Left ventricle myocardium inferior (tissue), 1 donor: ENCODE measurements around the gene ASPHD2. TPM values are rescaled to one million over a fixed set of nuclear protein-coding genes. Genes with fewer than 3 reads are reported as not detected.

ENCODE experiments used
- DNase-seq: peaks from one replicate; pipeline ENCODE4 v3.0.0-alpha.2; 2020
- H3K27ac ChIP-seq: fragments of 200-600 bp; replicated peaks from 2 replicates; pipeline ENCODE4 v1.8.0; 2021
- H3K27me3 ChIP-seq: fragments of 200-600 bp; 2 replicates; pipeline ENCODE4 v1.8.0; 2021; ENCODE audit warnings: low read depth
- H3K36me3 ChIP-seq: fragments of 200-600 bp; 2 replicates; pipeline ENCODE4 v1.8.0; 2021
- H3K4me1 ChIP-seq: fragments of 200-600 bp; 2 replicates; pipeline ENCODE4 v1.8.0; 2021
- H3K4me3 ChIP-seq: fragments of 200-600 bp; 2 replicates; pipeline ENCODE4 v1.8.0; 2021; ENCODE audit warnings: mild to moderate bottlenecking, moderate library complexity
- H3K9me3 ChIP-seq: fragments of 200-600 bp; replicated peaks from 2 replicates; pipeline ENCODE4 v1.8.0; 2021
- CTCF ChIP-seq: fragments of 200-600 bp; IDR thresholded peaks from 2 replicates; pipeline ENCODE4 v1.8.0; 2021; ENCODE audit warnings: antibody characterized with exemption, mild to moderate bottlenecking, borderline replicate concordance
- intact Hi-C: fragments of 100-400 bp; cut with micrococcal nuclease; formaldehyde crosslinking; loops from one replicate; pipeline ENCODE4 v1.11.0; 2022
- total RNA-seq: library from RNA; stranded (reverse); fragmentation: NEBNext Ultra II Directional; extraction: Animal tissue kit (Norgen Biotek cat#: 25700); gene quantifications from one replicate; pipeline ENCODE4 v1.2.1, GENCODE V29; 2021
- donor health status: DM: no; HTN: yes; CAD: no; lungs with severe emphysema.

The ASPHD2 gene
- total RNA-seq, 1 donor from 2014 or later = 0.11 TPM

- peaks cover 72% of the 10 kb centered on the region for H3K36me3 ChIP-seq
- intact Hi-C loops = no loop called here
- no peak overlapping the region for H3K4me3 ChIP-seq
- H3K27me3 ChIP-seq = no peaks in the 10 kb centered on the region
- H3K27ac ChIP-seq = no peak overlapping the region
- no peak for DNase-seq
- peaks cover 34% of the 10 kb centered on the region for H3K4me1 ChIP-seq
- H3K9me3 ChIP-seq = no peaks in the 10 kb centered on the region
- no peak for TF ChIP-seq CTCF
Observed at GRCh38 chr22:26489447-26490036, 60.5 kb downstream of the ASPHD2 start.

GRCh38 chr22:26492220-26492619 lies 63.2 kb downstream of the ASPHD2 start:
- H3K4me1 ChIP-seq = peaks cover 21% of the 10 kb centered on the region
- no peak overlapping the region for H3K27ac ChIP-seq
- H3K4me3 ChIP-seq = no peak overlapping the region
- H3K36me3 ChIP-seq = peaks cover 96% of the 10 kb centered on the region
- H3K9me3 ChIP-seq = no peaks in the 10 kb centered on the region
- TF ChIP-seq CTCF = no peak
- intact Hi-C loops = no loop called here
- DNase-seq = no peak
- no peaks in the 10 kb centered on the region for H3K27me3 ChIP-seq

- peaks cover 96% of the 10 kb centered on the region for H3K36me3 ChIP-seq
- H3K4me3 ChIP-seq = no peak overlapping the region
Observed at GRCh38 chr22:26494506-26494905, 65.4 kb downstream of the ASPHD2 start.

More at GRCh38 chr22:26494506-26494905, 65.4 kb downstream of the ASPHD2 start:
- DNase-seq = no peak
- Histone ChIP-seq H3K27ac (no peak overlapping the region), H3K27me3 (no peaks in the 10 kb centered on the region), H3K4me1 (peaks cover 21% of the 10 kb centered on the region), H3K9me3 (no peaks in the 10 kb centered on the region)
- intact Hi-C loops = no loop called here
- no peak for TF ChIP-seq CTCF

Other genes starting within 250 kb of the ASPHD2 start
- gene HPS4, start 54.5 kb downstream of the ASPHD2 start, total RNA-seq = 11.7 TPM
- 23.5 TPM for gene SRRD, start 54.6 kb downstream of the ASPHD2 start, total RNA-seq
- gene TFIP11, start 83.2 kb downstream of the ASPHD2 start, total RNA-seq = 25.7 TPM
- gene TPST2, start 160.9 kb downstream of the ASPHD2 start, total RNA-seq = 28.5 TPM
- 0.66 TPM for gene CRYBB1, start 188.8 kb downstream of the ASPHD2 start, total RNA-seq
- not detected for gene CRYBA4, start 192.7 kb downstream of the ASPHD2 start, total RNA-seq
- gene MIAT, start 228.3 kb downstream of the ASPHD2 start, total RNA-seq = 0.66 TPM